GM12891 (cell line): ENCODE data around the gene OPRD1.

Source experiments
- POLR2A ChIP-seq: IDR thresholded peaks from 2 replicates; pipeline ENCODE4 v1.6.1; 2011; ENCODE audit warnings: low read depth, low read length, control low read depth
- POLR2AphosphoS5 ChIP-seq: IDR thresholded peaks from 2 replicates; pipeline ENCODE4 v1.6.1; 2011; ENCODE audit warnings: low read depth, low read length, control low read depth
- POU2F2 ChIP-seq: IDR thresholded peaks from 2 replicates; pipeline ENCODE4 v1.6.1; 2011; ENCODE audit warnings: low read depth, mild to moderate bottlenecking, control low read depth, low read length, moderate library complexity
- SPI1 ChIP-seq: IDR thresholded peaks from 2 replicates; pipeline ENCODE4 v1.6.1; 2011; ENCODE audit warnings: low read depth, low read length, control low read depth

GRCh38 chr1:28905921-28906666 is 94.1 kb downstream of the OPRD1 start:
- TF ChIP-seq POLR2A (no peak), SPI1 (no peak), POU2F2 (no peak), POLR2AphosphoS5 (no peak)
